Measurements from ENCODE around the gene RHBDD1.

The RHBDD1 gene

GRCh38 chr2:226888971-226889370 is 53.1 kb downstream of the RHBDD1 start:
- no peak for DNase-seq

GRCh38 chr2:226890286-226890685 is 54.4 kb downstream of the RHBDD1 start:
- DNase-seq = no peak

DNA sequence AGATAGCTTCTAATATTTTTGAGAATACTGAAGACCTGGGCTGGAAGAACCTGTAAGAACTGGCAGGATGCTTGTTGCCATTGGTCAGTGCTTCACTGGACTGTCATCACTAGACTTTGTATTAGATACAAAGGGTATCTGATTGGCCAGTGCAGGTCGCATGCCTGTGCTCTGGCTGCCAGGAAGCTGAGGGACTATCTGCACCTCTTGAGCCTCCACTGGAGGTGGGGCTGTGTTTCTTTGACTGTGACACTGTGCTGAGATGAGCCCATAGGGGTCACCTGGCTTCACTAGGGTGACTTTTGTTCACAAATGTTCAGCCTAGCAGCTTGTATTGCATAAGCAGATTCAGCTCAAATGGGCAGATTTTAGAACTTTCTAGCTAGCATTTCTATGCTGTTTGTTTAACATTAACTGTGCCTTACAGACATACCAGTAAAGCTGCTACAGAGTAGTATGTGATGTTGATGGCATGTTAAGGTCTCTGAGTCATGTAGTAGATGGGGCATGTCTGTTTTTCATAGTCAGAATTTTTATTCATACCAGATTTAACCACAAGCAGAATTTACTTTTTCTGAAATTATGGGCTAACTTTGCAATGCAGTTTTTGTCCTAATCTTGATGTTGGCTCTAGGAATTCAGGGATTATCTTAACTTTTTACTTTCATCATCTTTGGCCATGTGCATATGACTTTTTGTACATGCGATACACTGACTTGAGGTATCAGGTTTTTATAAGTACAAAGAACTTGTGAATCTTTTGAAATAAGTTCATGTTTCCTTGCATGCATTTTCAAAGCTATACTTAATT is 56.1 kb downstream of the RHBDD1 start:
- DNase-seq = no peak

- no peak for DNase-seq
These were observed 56.9 kb downstream of the RHBDD1 start for GRCh38 chr2:226892729-226893128.

GRCh38 chr2:226893216-226893615 is 57.4 kb downstream of the RHBDD1 start:
- DNase-seq = no peak

GRCh38 chr2:226894752-226895151 is 58.9 kb downstream of the RHBDD1 start:
- DNase-seq = no peak

- no peak for DNase-seq
These were observed 59.7 kb downstream of the RHBDD1 start for GRCh38 chr2:226895579-226895978.

- no peak for DNase-seq
These were observed 62.3 kb downstream of the RHBDD1 start for GRCh38 chr2:226898121-226898520.

- no peak for DNase-seq
These were observed 63.0 kb downstream of the RHBDD1 start for GRCh38 chr2:226898897-226899296.

GRCh38 chr2:226902041-226902966 is 66.5 kb downstream of the RHBDD1 start:
- peak; percentile 8 for DNase-seq

DNA sequence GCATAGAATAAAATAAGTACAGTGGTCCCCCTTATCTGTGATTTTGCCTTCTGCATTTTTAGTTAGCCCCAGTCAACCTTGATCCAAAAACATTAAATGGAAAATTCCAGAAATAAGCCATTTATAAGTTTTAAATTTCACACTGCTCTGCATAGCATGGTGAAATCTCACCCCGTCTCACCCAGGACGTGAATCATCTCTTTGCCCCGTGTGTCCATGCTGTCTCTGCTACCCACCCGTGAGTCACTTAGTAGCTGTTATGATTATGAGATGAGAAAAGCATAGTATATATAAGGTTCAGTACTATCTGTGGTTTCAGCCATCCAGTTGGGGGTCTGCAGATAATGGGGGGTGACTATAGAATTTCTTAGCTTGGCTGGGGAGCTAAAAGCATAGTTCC is 67.3 kb downstream of the RHBDD1 start:
- peak; percentile 60 for DNase-seq

GRCh38 chr2:226904592-226904991 is 68.7 kb downstream of the RHBDD1 start:
- DNase-seq = peak; percentile 35

GRCh38 chr2:226905718-226906117 is 69.9 kb downstream of the RHBDD1 start:
- DNase-seq = no peak

DNA sequence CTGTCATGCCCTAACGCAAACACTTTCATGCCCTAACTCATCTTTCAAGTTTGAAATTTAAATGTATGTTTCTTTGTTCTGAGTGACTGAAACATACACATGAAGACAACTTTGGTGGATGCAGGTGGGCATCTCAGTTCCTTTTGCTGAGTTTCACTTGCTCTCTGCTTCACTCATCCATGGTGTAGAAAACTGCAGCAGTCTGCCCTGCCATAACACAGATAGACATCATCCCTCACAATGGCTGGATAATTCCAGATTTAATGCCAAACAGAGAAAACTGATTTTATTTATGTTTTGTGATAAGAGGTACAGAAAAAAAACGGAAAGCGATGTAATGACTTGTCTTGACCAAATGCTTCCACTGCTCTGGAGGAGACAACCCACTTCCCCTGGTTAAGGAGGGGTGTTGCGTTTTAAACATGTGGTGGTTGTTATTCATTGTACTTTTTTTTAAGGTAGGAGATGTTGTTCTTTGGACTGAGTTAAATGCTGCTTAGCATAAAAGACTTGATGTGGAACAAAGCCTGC is 70.4 kb downstream of the RHBDD1 start:
- DNase-seq = no peak

DNA sequence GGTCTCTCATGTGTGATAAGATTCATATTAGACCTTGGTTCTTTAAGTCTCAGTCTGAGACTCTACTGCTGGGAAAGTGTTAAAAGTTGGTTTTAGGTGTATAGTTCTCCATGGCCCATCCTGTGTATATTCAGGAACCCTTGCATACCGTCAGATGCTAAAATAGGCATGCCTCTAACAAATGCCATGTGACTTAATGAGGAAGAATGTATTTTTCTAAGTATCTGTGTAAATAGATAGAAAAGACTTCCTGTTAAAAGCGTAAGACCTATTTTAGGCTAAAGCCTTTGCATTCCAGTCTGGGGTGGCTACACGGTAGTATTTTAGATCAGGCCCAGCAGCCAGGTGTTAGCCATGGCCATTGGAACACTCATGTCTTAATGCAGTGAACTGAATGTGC is 73.3 kb downstream of the RHBDD1 start:
- DNase-seq = no peak

- no peak for DNase-seq
These were observed 74.0 kb downstream of the RHBDD1 start for GRCh38 chr2:226909836-226910235.

GRCh38 chr2:226910384-226910783 is 74.5 kb downstream of the RHBDD1 start:
- no peak for DNase-seq

DNA sequence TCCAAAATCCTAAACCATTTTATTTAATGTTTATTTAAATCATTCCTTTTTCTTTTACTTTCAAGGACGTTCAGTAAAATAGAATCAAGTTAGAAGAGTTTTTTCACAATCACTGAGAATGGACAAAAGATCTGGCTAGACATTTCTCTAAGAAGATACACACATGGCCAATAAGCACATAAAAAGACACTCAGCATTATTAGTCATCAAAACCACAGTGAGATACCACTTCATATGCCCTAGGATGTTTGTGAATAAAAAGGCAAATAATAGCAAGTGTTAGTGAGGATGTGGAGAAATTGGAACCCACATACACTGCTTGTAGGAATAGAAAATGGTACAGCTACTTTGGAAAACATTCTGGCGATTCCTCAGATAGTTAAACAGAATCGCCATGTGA is 76.1 kb downstream of the RHBDD1 start:
- no peak for DNase-seq

- DNase-seq = no peak
These were observed 77.8 kb downstream of the RHBDD1 start for GRCh38 chr2:226913641-226914040.

GRCh38 chr2:226915846-226916360 is 80.0 kb downstream of the RHBDD1 start:
- DNase-seq = no peak

DNA sequence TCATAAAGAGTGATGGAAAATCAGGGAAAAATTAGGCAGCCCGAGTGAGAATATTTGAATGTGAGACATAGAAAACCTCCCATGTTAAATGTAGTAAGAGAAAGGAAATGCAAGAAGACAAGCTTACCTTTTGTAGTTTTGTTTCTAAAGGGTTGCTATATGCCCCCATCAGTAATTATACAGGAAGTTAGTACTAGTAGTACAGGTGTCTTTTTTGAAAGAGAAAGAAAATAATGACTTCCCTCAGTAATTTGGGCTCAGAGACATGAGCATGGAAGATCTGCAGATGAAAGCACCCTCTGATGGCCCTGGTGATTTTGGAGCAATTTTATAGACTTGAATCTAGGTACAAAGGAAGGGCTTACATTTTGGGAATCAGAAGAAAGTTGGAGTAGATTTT is 80.8 kb downstream of the RHBDD1 start:
- no peak for DNase-seq

DNA sequence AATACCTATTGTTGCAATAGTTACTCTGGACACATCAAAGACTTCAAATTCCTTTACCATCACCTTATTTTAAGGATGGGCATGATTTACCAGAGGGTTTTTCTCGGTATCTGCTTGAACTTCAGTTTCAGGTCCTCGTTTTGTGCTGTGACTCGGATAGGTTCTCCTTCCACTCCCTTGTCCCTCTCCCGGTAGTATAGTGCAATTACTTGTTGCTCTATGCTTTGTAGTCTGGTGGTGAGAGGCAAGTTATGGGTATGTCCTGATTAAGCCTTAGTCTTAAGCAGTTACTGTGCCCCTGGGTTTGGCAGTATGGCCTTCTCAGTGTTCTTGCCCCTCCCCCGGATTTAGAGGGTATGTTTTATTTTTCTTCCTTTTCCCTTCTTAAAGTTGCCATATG is 96.6 kb downstream of the RHBDD1 start:
- DNase-seq = no peak

DNA sequence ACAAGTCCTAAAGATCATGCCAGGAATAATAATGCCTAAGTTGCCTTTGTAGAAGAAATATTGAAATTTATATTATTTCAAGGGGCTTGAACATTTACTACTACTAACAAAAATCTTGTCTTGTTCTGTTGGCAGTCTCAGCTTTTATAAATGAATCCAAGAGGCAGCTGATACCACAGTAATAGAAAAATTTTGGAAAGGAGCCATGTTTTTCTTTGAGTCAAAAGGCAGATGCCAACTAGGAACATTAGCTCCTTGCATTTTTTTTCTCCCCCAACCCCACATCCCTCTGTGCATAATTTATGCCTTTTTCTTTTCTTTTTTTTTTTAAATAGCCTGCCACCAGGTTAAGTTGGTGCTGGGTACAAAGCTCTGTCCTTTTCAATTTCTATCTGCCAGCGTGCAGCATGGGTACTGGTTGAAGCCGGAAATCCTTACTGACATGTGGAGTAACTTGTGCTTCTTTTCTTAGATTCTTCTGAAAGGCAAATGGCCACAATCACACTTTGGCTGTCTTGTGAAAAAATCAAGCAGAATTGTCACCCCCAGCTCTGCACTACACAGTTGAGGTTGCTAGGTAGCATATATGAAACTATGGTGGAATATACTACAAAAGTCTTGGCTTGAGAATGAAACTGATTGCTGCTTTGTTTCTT is 98.8 kb downstream of the RHBDD1 start:
- DNase-seq = no peak
